Gastroesophageal sphincter (tissue), 4 donors: Measurements from ENCODE around the gene KRTAP10-2. TPM values are rescaled to one million over a fixed set of nuclear protein-coding genes. Genes with fewer than 3 reads are reported as not detected.

Source experiments
- ATAC-seq: fragments of 150-250 bp; one replicate; pipeline ENCODE4 v1.9.1; 2016; ENCODE audit warnings: mild to moderate bottlenecking, moderate library complexity
- H3K27ac ChIP-seq, 4 donors: fragments of 200-600 bp; sonication (generic) in 3 of 4; 1 replicate in 3 of 4; 2 replicates in 1 of 4; pipeline ENCODE4 v1.5.1; 2016 to 2019
- H3K27me3 ChIP-seq: fragments of 200-600 bp; sonication (generic); one replicate; pipeline ENCODE4 v1.5.1; 2019
- H3K36me3 ChIP-seq, 2 donors: fragments of 200-600 bp; sonication (generic); one replicate each; pipeline ENCODE4 v1.5.1; 2019; ENCODE audit warnings: control low read depth in 1 of 2
- H3K4me1 ChIP-seq, 3 donors: fragments of 200-600 bp; sonication (generic); 1 replicate in 2 of 3; 2 replicates in 1 of 3; pipeline ENCODE4 v1.5.1; 2016 to 2019; ENCODE audit warnings: control low read depth in 2 of 3
- H3K4me3 ChIP-seq, 2 donors: fragments of 200-600 bp; sonication (generic); one replicate each; pipeline ENCODE4 v1.5.1; 2019; ENCODE audit warnings: mild to moderate bottlenecking in 1 of 2, moderate library complexity in 1 of 2
- H3K9me3 ChIP-seq, 3 donors: fragments of 200-600 bp; sonication (generic); one replicate each; pipeline ENCODE4 v1.5.1; 2017 to 2019; ENCODE audit warnings: control low read depth in 2 of 3
- EP300 ChIP-seq: sonication (generic); formaldehyde crosslinking; IDR thresholded peaks from one replicate; pipeline ENCODE4 v1.6.1; 2017; ENCODE audit warnings: antibody characterized with exemption, mild to moderate bottlenecking
- POLR2A ChIP-seq, 2 donors: fragments of 450-650 bp; IDR thresholded peaks; one replicate each; pipeline ENCODE4 v1.6.1; 2017; ENCODE audit warnings: antibody characterized with exemption in 2 of 2, mild to moderate bottlenecking in 2 of 2, moderate library complexity in 1 of 2
- POLR2AphosphoS5 ChIP-seq: sonication (generic); formaldehyde crosslinking; IDR thresholded peaks from one replicate; pipeline ENCODE4 v1.6.1; 2017; ENCODE audit warnings: antibody characterized with exemption
- WGBS, 2 donors: methylation state at CpG; one replicate each; pipeline ENCODE4 v1.1.5; 2018; ENCODE audit warnings: low coverage in 1 of 2; 5-methylcytosine and 5-hydroxymethylcytosine counted together
- total RNA-seq, 4 donors: library from RNA; depleted of rRNA; stranded (reverse); fragments of >200 nt; gene quantifications; one replicate each; pipeline ENCODE4 v1.1.0, GENCODE V29; 2016
- TF ChIP-seq, protein P1 (sequence below), 4 experiments: fragments of 200-600 bp in 2 of 4; fragments of 450-650 bp in 2 of 4; sonication (generic) in 1 of 4; IDR thresholded peaks; one replicate each; pipeline ENCODE4 v1.5.1; 2017 to 2019; ENCODE audit warnings: antibody characterized with exemption in 4 of 4, mild to moderate bottlenecking in 2 of 4, moderate library complexity in 2 of 4

The KRTAP10-2 gene
- total RNA-seq, 4 donors from 2014 or later, result not detected

GRCh38 chr21:44568261-44568660, 17.0 kb upstream of the KRTAP10-2 start:
- no peaks in the 10 kb centered on the region for H3K4me1 ChIP-seq
- H3K4me3 ChIP-seq, result no peak overlapping the region
- WGBS, 2 donors, result no CpG with 5 or more reads among the region's 12 CpGs
- no peak for ATAC-seq
- H3K27ac ChIP-seq, result no peak overlapping the region
- H3K27me3 ChIP-seq, result peaks cover 38% of the 10 kb centered on the region
- TF ChIP-seq POLR2AphosphoS5 (no peak), EP300 (no peak), POLR2A (IDR thresholded peaks at IDR 0.05) (no peak)
- TF ChIP-seq, protein P1, sequence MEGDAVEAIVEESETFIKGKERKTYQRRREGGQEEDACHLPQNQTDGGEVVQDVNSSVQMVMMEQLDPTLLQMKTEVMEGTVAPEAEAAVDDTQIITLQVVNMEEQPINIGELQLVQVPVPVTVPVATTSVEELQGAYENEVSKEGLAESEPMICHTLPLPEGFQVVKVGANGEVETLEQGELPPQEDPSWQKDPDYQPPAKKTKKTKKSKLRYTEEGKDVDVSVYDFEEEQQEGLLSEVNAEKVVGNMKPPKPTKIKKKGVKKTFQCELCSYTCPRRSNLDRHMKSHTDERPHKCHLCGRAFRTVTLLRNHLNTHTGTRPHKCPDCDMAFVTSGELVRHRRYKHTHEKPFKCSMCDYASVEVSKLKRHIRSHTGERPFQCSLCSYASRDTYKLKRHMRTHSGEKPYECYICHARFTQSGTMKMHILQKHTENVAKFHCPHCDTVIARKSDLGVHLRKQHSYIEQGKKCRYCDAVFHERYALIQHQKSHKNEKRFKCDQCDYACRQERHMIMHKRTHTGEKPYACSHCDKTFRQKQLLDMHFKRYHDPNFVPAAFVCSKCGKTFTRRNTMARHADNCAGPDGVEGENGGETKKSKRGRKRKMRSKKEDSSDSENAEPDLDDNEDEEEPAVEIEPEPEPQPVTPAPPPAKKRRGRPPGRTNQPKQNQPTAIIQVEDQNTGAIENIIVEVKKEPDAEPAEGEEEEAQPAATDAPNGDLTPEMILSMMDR (IDR thresholded peaks at IDR 0.05), result no peak
- H3K36me3 ChIP-seq, result no peaks in the 10 kb centered on the region
- peaks cover 0 to 10% (median 0%) of the 10 kb centered on the region in 3 donors for H3K9me3 ChIP-seq

- WGBS, 2 donors, result 85 to 93% methylated on average over 6 to 10 of the region's 18 CpGs
- ATAC-seq, result no peak
- peaks cover 0 to 11% (median 1%) of the 10 kb centered on the region in 3 donors for H3K9me3 ChIP-seq
- peaks cover 33% of the 10 kb centered on the region for H3K27me3 ChIP-seq
- no peak overlapping the region for H3K4me3 ChIP-seq
- no peaks in the 10 kb centered on the region for H3K36me3 ChIP-seq
- H3K4me1 ChIP-seq, result no peaks in the 10 kb centered on the region
- H3K27ac ChIP-seq, result no peak overlapping the region
- TF ChIP-seq POLR2AphosphoS5, result no peak
- TF ChIP-seq, protein P1 (IDR thresholded peaks at IDR 0.05), result no peak
- no peak for TF ChIP-seq POLR2A (IDR thresholded peaks at IDR 0.05)
- TF ChIP-seq EP300, result no peak
These were observed 16.3 kb upstream of the KRTAP10-2 start for GRCh38 chr21:44567481-44568171.

DNA sequence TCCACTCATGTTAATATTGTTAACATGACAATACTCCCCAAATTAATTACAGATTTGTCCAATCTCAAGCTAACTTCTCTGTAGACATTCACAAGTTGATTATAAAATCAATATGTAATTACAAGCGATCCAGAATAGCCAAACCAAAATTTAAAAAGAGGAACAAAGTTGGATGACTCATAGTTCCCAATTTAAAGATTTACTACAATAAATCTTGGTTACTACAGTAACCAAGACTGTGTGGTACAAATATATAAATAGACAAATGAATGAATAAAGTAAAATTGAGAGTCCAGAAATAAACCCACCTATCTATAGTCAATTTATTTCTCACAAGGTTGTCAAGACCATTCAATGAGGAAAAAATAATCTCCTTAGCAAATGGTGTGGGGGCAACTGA, 15.1 kb upstream of the KRTAP10-2 start:
- TF ChIP-seq POLR2A (IDR thresholded peaks at IDR 0.05) (no peak), EP300 (no peak), POLR2AphosphoS5 (no peak)
- TF ChIP-seq, protein P1 (IDR thresholded peaks at IDR 0.05), result no peak
- Histone ChIP-seq H3K36me3 (no peaks in the 10 kb centered on the region), H3K4me1 (no peaks in the 10 kb centered on the region), H3K4me3 (no peak overlapping the region), H3K27me3 (peaks cover 28% of the 10 kb centered on the region), H3K27ac (no peak overlapping the region), H3K9me3 (peaks cover 0 to 13% (median 2%) of the 10 kb centered on the region in 3 donors)
- WGBS, 2 donors, result 13 to 50% methylated on average over 1 of the region's 1 CpG
- ATAC-seq, result no peak

DNA sequence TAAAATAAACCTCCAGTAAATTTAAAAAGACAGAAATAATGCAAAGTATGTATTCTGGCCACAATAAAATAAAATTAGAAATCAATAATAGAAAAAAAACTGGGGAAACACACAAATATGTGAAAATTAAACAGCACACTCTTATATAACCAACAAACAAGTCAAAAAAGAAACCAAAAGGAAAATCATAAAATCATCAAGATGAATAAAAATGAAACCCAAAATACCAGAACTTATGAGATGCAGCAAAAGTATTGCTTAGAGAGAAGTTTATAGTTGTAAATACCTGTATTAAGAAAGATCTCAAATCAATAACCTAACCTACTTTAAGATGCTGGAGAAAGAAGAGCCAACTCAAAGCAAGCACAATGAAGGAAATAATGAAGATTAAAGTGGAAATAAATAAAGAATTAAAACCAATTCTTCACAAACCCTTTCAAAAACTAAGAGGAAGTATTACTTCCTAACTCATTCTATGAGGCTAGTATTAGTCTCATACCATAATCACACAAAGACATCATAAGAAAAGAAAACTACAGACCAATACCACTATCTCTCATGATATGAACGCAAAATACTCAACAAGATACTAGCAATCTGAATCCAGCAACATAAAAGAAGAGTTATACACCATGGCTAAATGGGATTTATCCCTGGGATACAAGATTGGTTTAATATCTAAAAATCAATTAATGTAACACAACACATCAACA, 13.7 kb upstream of the KRTAP10-2 start:
- Histone ChIP-seq H3K9me3 (peaks cover 0 to 9% (median 2%) of the 10 kb centered on the region in 3 donors), H3K4me1 (no peaks in the 10 kb centered on the region), H3K36me3 (no peaks in the 10 kb centered on the region), H3K27ac (no peak overlapping the region), H3K4me3 (no peak overlapping the region), H3K27me3 (peaks cover 26% of the 10 kb centered on the region)
- no peak for ATAC-seq
- WGBS, 2 donors, result 0 to 50% methylated on average over 1 of the region's 1 CpG
- TF ChIP-seq POLR2A (IDR thresholded peaks at IDR 0.05) (no peak), POLR2AphosphoS5 (no peak), EP300 (no peak)
- TF ChIP-seq, protein P1 (IDR thresholded peaks at IDR 0.05), result no peak

DNA sequence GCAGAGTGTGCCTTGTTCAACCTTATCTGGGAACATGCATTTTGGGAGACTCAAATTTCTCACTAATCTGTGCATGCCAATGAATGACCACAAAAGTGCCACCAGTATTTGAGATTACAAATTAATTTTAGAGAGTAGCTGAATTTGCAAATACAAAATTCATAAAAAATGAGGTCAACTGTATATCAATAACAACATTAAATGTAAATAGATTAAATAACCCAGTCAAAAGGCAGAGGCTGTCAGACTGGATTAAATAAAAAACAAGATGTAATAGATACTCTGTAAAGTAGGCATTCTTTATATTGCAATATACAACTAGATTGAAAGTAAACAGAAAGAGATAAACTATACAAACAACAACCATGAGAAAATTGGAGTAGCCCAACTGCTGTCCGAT, 12.8 kb upstream of the KRTAP10-2 start:
- peaks cover 0 to 17% (median 2%) of the 10 kb centered on the region in 3 donors for H3K9me3 ChIP-seq
- 80 to 91% methylated on average over 1 of the region's 1 CpG for WGBS, 2 donors
- ATAC-seq, result no peak

More for the DNA sequence above, 12.8 kb upstream of the KRTAP10-2 start:
- H3K4me1 ChIP-seq, result no peaks in the 10 kb centered on the region
- no peak overlapping the region for H3K4me3 ChIP-seq
- H3K36me3 ChIP-seq, result no peaks in the 10 kb centered on the region
- no peak overlapping the region for H3K27ac ChIP-seq
- TF ChIP-seq POLR2A (IDR thresholded peaks at IDR 0.05), result no peak
- TF ChIP-seq EP300, result no peak
- no peak for TF ChIP-seq POLR2AphosphoS5
- TF ChIP-seq, protein P1 (IDR thresholded peaks at IDR 0.05), result no peak
- peaks cover 16% of the 10 kb centered on the region for H3K27me3 ChIP-seq
